Prostate gland (tissue), 2 donors: ENCODE data around the gene KLF1. TPM values are rescaled to one million over a fixed set of nuclear protein-coding genes. Genes with fewer than 3 reads are reported as not detected.
A peak's percentile ranks its signal among the peaks of the same experiment; 100 is the strongest.

Experiments used
- DNase-seq: peaks from one replicate; pipeline ENCODE4 v3.0.0-alpha.2; 2019; ENCODE audit warnings: low spot score
- H3K27ac ChIP-seq, 2 donors: fragments of 200-600 bp; sonication (generic); 2 replicates each; pipeline ENCODE4 v1.5.1; 2017 to 2019
- H3K27me3 ChIP-seq: fragments of 200-600 bp; sonication (generic); replicated peaks from 2 replicates; pipeline ENCODE4 v1.5.1; 2019; ENCODE audit not compliant: insufficient read depth
- H3K36me3 ChIP-seq, 2 donors: fragments of 200-600 bp; sonication (generic); 1 replicate in 1 of 2; 2 replicates in 1 of 2; pipeline versions ENCODE4 v1.5.1 to v1.8.1; 2017 to 2019
- H3K4me1 ChIP-seq: fragments of 200-600 bp; sonication (generic); replicated peaks from 2 replicates; pipeline ENCODE4 v1.5.1; 2019
- H3K4me3 ChIP-seq, 2 donors: fragments of 200-600 bp; sonication (generic); 2 replicates each; pipeline ENCODE4 v1.5.1; 2017 to 2019
- H3K9me3 ChIP-seq: fragments of 200-600 bp; sonication (generic); 2 replicates; pipeline ENCODE4 v1.5.1; 2017
- CTCF ChIP-seq, 4 experiments: fragments of 200-600 bp in 2 of 4; fragments of 450-650 bp in 2 of 4; sonication (generic) in 2 of 4; IDR thresholded peaks; 1 replicate in 3 of 4; 2 replicates in 1 of 4; pipeline ENCODE4 v1.5.1; 2016 to 2019; ENCODE audit warnings: antibody characterized with exemption in 4 of 4, mild to moderate bottlenecking in 2 of 4, moderate library complexity in 2 of 4
- POLR2A ChIP-seq: fragments of 450-650 bp; IDR thresholded peaks from one replicate; pipeline ENCODE4 v1.6.1; 2016; ENCODE audit warnings: antibody characterized with exemption, mild to moderate bottlenecking
- POLR2AphosphoS5 ChIP-seq: sonication (generic); formaldehyde crosslinking; IDR thresholded peaks from one replicate; pipeline ENCODE4 v1.6.1; 2017; ENCODE audit warnings: antibody characterized with exemption
- WGBS: methylation state at CpG from one replicate; pipeline ENCODE4 v1.1.5; 2018; 5-methylcytosine and 5-hydroxymethylcytosine counted together
- intact Hi-C: fragments of 100-400 bp; cut with DNase I; formaldehyde crosslinking; loops from one replicate; pipeline ENCODE4 v1.14.2; 2022
- total RNA-seq, 2 donors: library from RNA; depleted of rRNA; stranded (reverse); fragments of >200 nt; gene quantifications; one replicate each; pipeline ENCODE4 v1.1.0, GENCODE V29; 2016

The KLF1 gene
- not detected for total RNA-seq

GRCh38 chr19:12886969-12887747 lies at the start of gene KLF1:
KLF1 (minus strand) TSS chr19:12887201; CDS start chr19:12887140, 61 bp downstream.
- Histone ChIP-seq H3K4me3 (peak within 1 kb of the TSS in 1 of 2 donors; percentile 41), H3K27ac (peak within 1 kb of the TSS in 1 of 2 donors; percentile 68), H3K9me3 (no peaks in the 10 kb centered on the region), H3K4me1 (peaks cover 3% of the 10 kb centered on the region), H3K36me3 (no peaks in the 10 kb centered on the region), H3K27me3 (no peaks in the 10 kb centered on the region)
- intact Hi-C loops, result loop anchor here (10.0 kb wide), 1 partner anchor 48 kb away; the partner anchor contains the start of genes CALR and FARSA
- WGBS, result 74% methylated on average over 17 of the region's 17 CpGs
- DNase-seq, result no peak
- TF ChIP-seq POLR2AphosphoS5 (no peak), POLR2A (no peak), CTCF (IDR thresholded peaks at IDR 0.05) (no peak)

- Histone ChIP-seq H3K27ac (no peak overlapping the region), H3K9me3 (no peaks in the 10 kb centered on the region), H3K4me3 (no peak overlapping the region), H3K27me3 (no peaks in the 10 kb centered on the region), H3K4me1 (peaks cover 25% of the 10 kb centered on the region), H3K36me3 (peaks cover 9 to 16% of the 10 kb centered on the region in 2 donors)
- DNase-seq, result no peak
- WGBS, result 60% methylated on average over 7 of the region's 7 CpGs
- intact Hi-C loops, result loop anchor here (10.0 kb wide), 1 partner anchor 52 kb away; the partner anchor contains the start of genes DNASE2 and KLF1
- TF ChIP-seq CTCF (IDR thresholded peaks at IDR 0.05), result no peak
- no peak for TF ChIP-seq POLR2A
- no peak for TF ChIP-seq POLR2AphosphoS5
Observed at GRCh38 chr19:12936582-12936981, 49.6 kb upstream of the KLF1 start.

GRCh38 chr19:12935071-12935470 lies 48.1 kb upstream of the KLF1 start:
- TF ChIP-seq POLR2A, result no peak
- no peak for TF ChIP-seq POLR2AphosphoS5
- TF ChIP-seq CTCF (IDR thresholded peaks at IDR 0.05), result no peak
- H3K27ac ChIP-seq, result no peak overlapping the region
- no peaks in the 10 kb centered on the region for H3K27me3 ChIP-seq
- no peaks in the 10 kb centered on the region for H3K9me3 ChIP-seq
- DNase-seq, result no peak
- intact Hi-C loops, result loop anchor here (10.0 kb wide), 1 partner anchor 50 kb away; the partner anchor contains the start of genes DNASE2 and KLF1
- WGBS, result 90% methylated on average over 10 of the region's 10 CpGs
- peaks cover 0 to 4% of the 10 kb centered on the region in 2 donors for H3K36me3 ChIP-seq
- peaks cover 15% of the 10 kb centered on the region for H3K4me1 ChIP-seq
- no peak overlapping the region for H3K4me3 ChIP-seq

- WGBS, result 4% methylated on average over 46 of the region's 51 CpGs
- TF ChIP-seq POLR2AphosphoS5 (peak; percentile 98), CTCF (IDR thresholded peaks at IDR 0.05) (no peak), POLR2A (peak; percentile 58)
- H3K36me3 ChIP-seq, result no peaks in the 10 kb centered on the region
- peak within 1 kb of the TSS; percentile 60 to 63 for H3K27ac ChIP-seq
- H3K4me1 ChIP-seq, result peaks cover 10% of the 10 kb centered on the region
- intact Hi-C loops, result loop anchor here (10.0 kb wide), 1 partner anchor 49 kb away; the partner anchor contains the start of genes DNASE2 and KLF1
- H3K27me3 ChIP-seq, result no peaks in the 10 kb centered on the region
- H3K4me3 ChIP-seq, result peak within 1 kb of the TSS; percentile 77 to 83
- peak; percentile 94 for DNase-seq
- no peaks in the 10 kb centered on the region for H3K9me3 ChIP-seq
Observed at GRCh38 chr19:12933287-12934072, 46.5 kb upstream of the KLF1 start, which contains the start of gene FARSA. FARSA (minus strand) TSS chr19:12933711; CDS start chr19:12933696, 15 bp downstream.
